GM21786 (cell line): ENCODE results near the gene KLHL33.

Experiments used
- ATAC-seq: cut with Tn5 transposase; IDR thresholded peaks from one replicate; pipeline ENCODE4 v1.9.1; 2021; ENCODE audit not compliant: unreplicated experiment

KLHL33 gene

GRCh38 chr14:20435582-20436362 lies at the start of gene KLHL33:
Gene KLHL33 (minus strand): TSS chr14:20436166. CDS start chr14:20435811, 355 bp downstream.
- no peak for ATAC-seq

GRCh38 chr14:20482382-20482781 lies 46.4 kb upstream of the KLHL33 start:
- ATAC-seq = no peak

GRCh38 chr14:20478894-20479293 lies 42.9 kb upstream of the KLHL33 start:
- no peak for ATAC-seq

- ATAC-seq = no peak
These were observed 41.4 kb upstream of the KLHL33 start for GRCh38 chr14:20477211-20477876.

- no peak for ATAC-seq
These were observed 40.8 kb upstream of the KLHL33 start for GRCh38 chr14:20476776-20477175.

- no peak for ATAC-seq
These were observed 36.7 kb upstream of the KLHL33 start for GRCh38 chr14:20472536-20473169.

- no peak for ATAC-seq
These were observed 34.6 kb upstream of the KLHL33 start for GRCh38 chr14:20470603-20470901.

GRCh38 chr14:20469890-20470602 lies 34.1 kb upstream of the KLHL33 start:
- peak; percentile 34 for ATAC-seq

- ATAC-seq = peak; percentile 94
These were observed 33.4 kb upstream of the KLHL33 start, which contains the start of gene PNP for GRCh38 chr14:20469242-20469889. Gene PNP (plus strand): TSS chr14:20469406. CDS start chr14:20469525, 119 bp downstream.

GRCh38 chr14:20468764-20469241 lies 32.8 kb upstream of the KLHL33 start:
- ATAC-seq = no peak

GRCh38 chr14:20461225-20462141 lies 25.5 kb upstream of the KLHL33 start, which contains the start of gene PIP4P1:
Gene PIP4P1 (minus strand): TSS chr14:20461434. CDS start chr14:20461325, 109 bp downstream.
- peak; percentile 93 for ATAC-seq

- ATAC-seq = no peak
These were observed 24.7 kb upstream of the KLHL33 start for GRCh38 chr14:20460458-20461224.

- ATAC-seq = no peak
These were observed 22.2 kb upstream of the KLHL33 start for GRCh38 chr14:20458031-20458789.

- no peak for ATAC-seq
These were observed 21.0 kb upstream of the KLHL33 start for GRCh38 chr14:20456971-20457370.

GRCh38 chr14:20455355-20456300 lies 19.7 kb upstream of the KLHL33 start:
- ATAC-seq = peak; percentile 42

GRCh38 chr14:20454516-20455354 lies 18.8 kb upstream of the KLHL33 start, which contains the start of the genes APEX1 and OSGEP:
Gene APEX1 (plus strand): TSS chr14:20455226. CDS start chr14:20455646, 420 bp downstream.
Gene OSGEP (minus strand): TSS chr14:20454812. CDS start chr14:20454683, 129 bp downstream.
- ATAC-seq = peak; percentile 79
